Upper lobe of right lung (tissue), 1 donor: ENCODE measurements around the gene SLC22A3. TPM values are rescaled to one million over a fixed set of nuclear protein-coding genes. Genes with fewer than 3 reads are reported as not detected.
"Not testable (repeated sequence)": the region's sequence is repeated elsewhere in the genome, so short reads cannot be mapped to it uniquely, and the experiment has no call there.

Source experiments
- ATAC-seq: fragments of 200-7000 bp; cut with Tn5 transposase; one replicate; pipeline ENCODE4 v1.9.1; 2020; ENCODE audit warnings: mild to moderate bottlenecking, moderate library complexity
- DNase-seq: peaks from one replicate; pipeline ENCODE4 v3.0.0-alpha.2; 2020
- H3K27ac ChIP-seq: fragments of 200-600 bp; one replicate; pipeline ENCODE4 v1.8.0; 2022
- H3K27me3 ChIP-seq: fragments of 200-600 bp; one replicate; pipeline ENCODE4 v1.8.0; 2022; ENCODE audit warnings: mild to moderate bottlenecking
- H3K36me3 ChIP-seq: fragments of 200-600 bp; one replicate; pipeline ENCODE4 v1.8.0; 2022
- H3K4me1 ChIP-seq: fragments of 200-600 bp; one replicate; pipeline ENCODE4 v1.8.0; 2022
- H3K4me3 ChIP-seq: fragments of 200-600 bp; one replicate; pipeline ENCODE4 v1.8.0; 2022; ENCODE audit warnings: mild to moderate bottlenecking
- H3K9me3 ChIP-seq: fragments of 200-600 bp; one replicate; pipeline ENCODE4 v1.8.0; 2022
- intact Hi-C: fragments of 100-400 bp; cut with DNase I; formaldehyde crosslinking; loops from one replicate; pipeline ENCODE4 v1.11.0; 2022
- total RNA-seq: library from RNA; stranded (reverse); fragmentation: NEBNext Ultra II Directional; extraction: Animal tissue kit (Norgen Biotek cat#: 25700); gene quantifications from one replicate; pipeline ENCODE4 v1.2.1, GENCODE V29; 2021
- TF ChIP-seq, protein P1 (sequence below): fragments of 200-600 bp; IDR thresholded peaks from one replicate; pipeline ENCODE4 v1.8.0; 2022; ENCODE audit warnings: antibody characterized with exemption
- donor health status: DM: no; HTN: yes; CAD: no; lungs with severe emphysema.

The SLC22A3 gene
- total RNA-seq, 1 donor from 2014 or later, result 30.6 TPM

DNA sequence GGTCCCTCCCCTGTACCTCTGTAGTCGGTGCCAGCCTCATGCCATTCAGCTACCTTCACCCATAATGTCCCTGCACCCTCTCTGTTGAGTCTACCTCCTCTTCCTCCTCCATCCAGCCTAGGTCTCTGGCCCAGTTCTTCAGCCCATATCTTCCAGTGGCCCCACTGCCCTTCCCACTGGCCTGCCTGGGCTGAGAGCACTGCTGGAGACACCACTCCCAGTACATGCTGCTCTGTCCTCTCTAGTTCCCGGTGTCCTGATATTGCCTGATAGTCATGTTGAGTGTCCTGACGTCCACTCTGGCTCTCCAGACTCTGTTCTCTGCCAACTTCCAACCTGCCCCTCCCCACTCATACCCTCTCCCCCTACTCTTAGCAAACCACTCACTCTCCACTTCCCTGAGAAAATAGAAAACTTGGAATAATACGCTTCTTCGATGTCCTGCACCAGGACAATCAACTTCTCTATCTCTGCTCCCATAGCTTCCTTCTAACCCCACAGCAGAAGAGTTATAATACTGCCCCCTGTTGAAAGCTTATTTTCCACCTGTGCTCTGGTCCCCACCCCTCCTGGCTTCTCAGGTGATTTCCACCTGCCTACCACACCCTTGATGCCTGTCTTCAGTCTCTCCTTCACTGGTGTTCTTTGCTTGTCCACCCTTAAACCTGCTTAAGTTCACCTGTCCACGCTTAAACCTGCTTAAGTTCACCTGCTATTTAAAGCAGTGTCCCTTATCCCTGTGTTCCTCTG, 19.8 kb downstream of the SLC22A3 start:
- Histone ChIP-seq H3K27me3 (no peaks in the 10 kb centered on the region), H3K4me3 (no peak overlapping the region), H3K27ac (no peak overlapping the region), H3K9me3 (no peaks in the 10 kb centered on the region), H3K36me3 (no peaks in the 10 kb centered on the region), H3K4me1 (no peaks in the 10 kb centered on the region)
- intact Hi-C loops, result no loop called here
- peak; percentile 74 for ATAC-seq
- DNase-seq, result no peak
- TF ChIP-seq, protein P1, sequence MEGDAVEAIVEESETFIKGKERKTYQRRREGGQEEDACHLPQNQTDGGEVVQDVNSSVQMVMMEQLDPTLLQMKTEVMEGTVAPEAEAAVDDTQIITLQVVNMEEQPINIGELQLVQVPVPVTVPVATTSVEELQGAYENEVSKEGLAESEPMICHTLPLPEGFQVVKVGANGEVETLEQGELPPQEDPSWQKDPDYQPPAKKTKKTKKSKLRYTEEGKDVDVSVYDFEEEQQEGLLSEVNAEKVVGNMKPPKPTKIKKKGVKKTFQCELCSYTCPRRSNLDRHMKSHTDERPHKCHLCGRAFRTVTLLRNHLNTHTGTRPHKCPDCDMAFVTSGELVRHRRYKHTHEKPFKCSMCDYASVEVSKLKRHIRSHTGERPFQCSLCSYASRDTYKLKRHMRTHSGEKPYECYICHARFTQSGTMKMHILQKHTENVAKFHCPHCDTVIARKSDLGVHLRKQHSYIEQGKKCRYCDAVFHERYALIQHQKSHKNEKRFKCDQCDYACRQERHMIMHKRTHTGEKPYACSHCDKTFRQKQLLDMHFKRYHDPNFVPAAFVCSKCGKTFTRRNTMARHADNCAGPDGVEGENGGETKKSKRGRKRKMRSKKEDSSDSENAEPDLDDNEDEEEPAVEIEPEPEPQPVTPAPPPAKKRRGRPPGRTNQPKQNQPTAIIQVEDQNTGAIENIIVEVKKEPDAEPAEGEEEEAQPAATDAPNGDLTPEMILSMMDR, result no peak

DNA sequence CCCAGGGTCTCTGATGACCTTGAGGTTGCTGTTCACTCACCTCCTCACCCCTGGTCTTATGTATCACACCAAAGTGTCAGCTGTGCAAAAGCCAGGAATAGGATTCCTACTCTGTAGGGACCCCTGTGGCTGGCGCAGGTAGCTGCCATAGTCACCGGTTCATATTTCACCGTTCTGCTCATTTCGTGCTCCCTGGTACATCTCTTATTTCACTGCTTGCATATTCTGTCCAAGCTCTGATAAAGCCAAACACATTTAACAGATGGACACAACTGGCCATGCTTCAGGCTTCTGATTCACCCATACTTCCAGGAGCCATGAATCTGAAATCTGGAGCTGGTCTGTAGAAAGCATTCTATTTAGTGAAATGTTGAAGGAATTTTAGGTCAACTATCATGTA, 20.5 kb downstream of the SLC22A3 start:
- intact Hi-C loops, result no loop called here
- DNase-seq (no peak), ATAC-seq (no peak)
- Histone ChIP-seq H3K4me1 (no peaks in the 10 kb centered on the region), H3K27ac (no peak overlapping the region), H3K27me3 (no peaks in the 10 kb centered on the region), H3K9me3 (no peaks in the 10 kb centered on the region), H3K36me3 (no peaks in the 10 kb centered on the region), H3K4me3 (no peak overlapping the region)
- TF ChIP-seq, protein P1, result no peak

DNA sequence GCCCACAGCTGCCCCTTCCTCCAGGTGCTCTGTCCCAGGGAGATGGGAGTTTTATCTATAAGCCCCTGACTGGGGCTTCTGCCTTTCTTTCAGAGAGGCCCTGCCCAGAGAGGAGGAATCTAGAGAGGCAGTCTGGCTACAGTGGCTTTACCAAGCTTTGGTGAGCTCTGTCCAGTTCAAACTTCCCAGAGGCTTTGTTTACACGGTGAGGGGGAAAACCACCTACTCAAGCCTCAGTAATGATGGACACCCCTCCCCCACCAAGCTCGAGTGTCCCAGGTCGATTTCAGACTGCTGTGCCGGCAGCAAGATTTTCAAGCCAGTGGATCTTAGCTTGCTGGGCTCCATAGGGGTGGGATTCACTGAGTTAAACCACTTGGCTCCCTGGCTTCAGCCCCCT, 25.4 kb downstream of the SLC22A3 start:
- ATAC-seq, H3K4me1 ChIP-seq, DNase-seq, intact Hi-C loops, H3K9me3 ChIP-seq, H3K27me3 ChIP-seq, H3K36me3 ChIP-seq, H3K27ac ChIP-seq, H3K4me3 ChIP-seq: not testable (repeated sequence)

DNA sequence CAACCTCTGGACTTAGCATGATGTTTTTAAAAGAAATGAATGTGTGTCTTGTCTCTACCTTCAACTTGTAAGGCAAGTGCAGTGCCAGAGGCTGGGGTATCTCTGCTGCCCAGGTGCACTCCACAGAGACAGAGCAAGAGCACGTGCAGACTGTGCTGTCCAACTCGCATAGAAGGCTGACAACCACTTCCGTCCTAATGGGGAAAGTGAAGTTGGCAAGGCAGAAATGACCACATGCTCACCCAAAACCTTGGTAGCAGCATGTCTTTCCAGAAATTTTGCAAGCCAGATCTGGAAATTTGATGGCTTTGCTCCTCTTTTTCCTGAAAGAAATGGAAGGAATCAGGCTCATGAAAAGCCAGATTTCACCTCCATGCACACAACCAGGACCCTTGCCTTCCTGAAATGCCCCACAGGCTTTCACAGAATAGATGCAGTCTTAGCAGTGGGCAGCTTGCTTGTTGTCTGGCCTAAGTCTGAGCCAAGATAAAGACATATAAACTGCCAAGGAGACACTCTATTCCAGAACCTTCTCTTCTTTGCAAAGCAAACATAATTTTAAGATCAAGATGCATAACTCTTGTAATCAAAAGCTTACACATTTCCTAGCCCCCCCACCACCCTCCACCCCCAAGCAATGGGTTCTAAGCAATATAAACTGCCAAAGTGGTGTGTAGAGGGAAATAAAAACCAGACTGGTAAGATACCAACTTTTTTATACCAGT, 26.8 kb downstream of the SLC22A3 start:
- intact Hi-C loops, result no loop called here
- no peaks in the 10 kb centered on the region for H3K9me3 ChIP-seq
- no peaks in the 10 kb centered on the region for H3K4me1 ChIP-seq
- ATAC-seq, result peak; percentile 40
- H3K27me3 ChIP-seq, result no peaks in the 10 kb centered on the region
- TF ChIP-seq, protein P1, result no peak
- DNase-seq, result no peak
- H3K27ac ChIP-seq, result peak overlapping the region; percentile 33
- H3K36me3 ChIP-seq, result no peaks in the 10 kb centered on the region
- no peak overlapping the region for H3K4me3 ChIP-seq

DNA sequence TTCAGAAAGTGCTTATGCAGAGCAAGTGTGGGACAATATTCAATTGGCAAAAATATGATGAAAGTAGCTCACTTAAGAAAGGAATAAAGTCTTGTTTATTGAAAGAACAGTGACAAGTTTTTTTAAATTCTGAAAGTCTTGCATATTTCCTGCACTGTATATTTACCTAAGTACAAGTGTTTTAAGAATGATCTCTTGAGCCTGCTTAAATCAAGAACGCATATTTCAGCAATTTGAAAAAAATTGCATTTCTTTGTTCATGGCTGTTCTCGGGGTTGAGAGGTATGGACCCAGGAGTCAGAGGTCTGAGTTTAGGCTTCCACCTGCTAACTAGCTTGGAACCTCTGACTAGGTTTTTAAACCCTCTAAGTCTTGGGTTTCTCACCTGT, 27.4 kb downstream of the SLC22A3 start:
- no peaks in the 10 kb centered on the region for H3K4me1 ChIP-seq
- H3K27me3 ChIP-seq, result no peaks in the 10 kb centered on the region
- H3K9me3 ChIP-seq, result no peaks in the 10 kb centered on the region
- ATAC-seq (peak; percentile 43), DNase-seq (no peak)
- TF ChIP-seq, protein P1, result no peak
- intact Hi-C loops, result no loop called here
- H3K4me3 ChIP-seq, result no peak overlapping the region
- no peak overlapping the region for H3K27ac ChIP-seq
- H3K36me3 ChIP-seq, result no peaks in the 10 kb centered on the region

DNA sequence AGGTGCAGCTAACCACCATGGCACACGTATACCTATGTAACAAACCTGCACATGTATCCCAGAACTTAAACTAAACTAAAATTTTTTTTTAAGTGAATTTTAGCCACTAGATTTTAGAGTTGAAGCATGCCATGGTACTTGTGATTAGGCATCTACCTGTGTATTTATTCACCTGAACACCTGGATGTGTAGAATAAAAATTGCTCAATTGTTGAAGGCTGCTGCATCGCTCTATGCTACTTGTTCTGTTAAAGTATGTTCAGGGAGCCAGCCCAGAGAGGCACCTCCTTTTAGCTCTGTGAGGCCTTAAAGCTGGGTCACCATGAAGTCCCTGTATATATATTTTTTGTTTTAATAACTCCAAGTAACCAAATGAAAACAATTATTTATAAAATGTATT, 28.3 kb downstream of the SLC22A3 start:
- Histone ChIP-seq H3K9me3 (no peaks in the 10 kb centered on the region), H3K27ac (no peak overlapping the region), H3K4me1 (no peaks in the 10 kb centered on the region), H3K36me3 (no peaks in the 10 kb centered on the region), H3K4me3 (no peak overlapping the region), H3K27me3 (no peaks in the 10 kb centered on the region)
- DNase-seq, result no peak
- ATAC-seq, result no peak
- intact Hi-C loops, result no loop called here
- TF ChIP-seq, protein P1, result no peak
